ENCODE data around the gene MIA. TPM values are rescaled to one million over a fixed set of nuclear protein-coding genes. Genes with fewer than 3 reads are reported as not detected.
"Not testable (repeated sequence)": the region's sequence is repeated elsewhere in the genome, so short reads cannot be mapped to it uniquely, and the experiment has no call there.

Gene MIA
- total and polyA plus RNA-seq, 9 of the 15 experiments (the other 6 are each of a cell fraction or from before 2014, with no cell fraction given), result 0.21 TPM; not detected in 8

- TF ChIP-seq HBP1 (CRISPR knock-in tag; IDR thresholded peaks at IDR 0.05), result 0 out of 2 replicates have a peak, but pooled peaks have one; percentile 33
- TF ChIP-seq CTBP1 (IDR thresholded peaks at IDR 0.05; ENCODE audit: borderline replicate concordance), result peak; percentile 99
- not testable (repeated sequence) for TF ChIP-seq ZNF740 (CRISPR knock-in tag; IDR thresholded peaks at IDR 0.05)
- peak in 1 of 2 experiments; percentile 81; a peak in 2 of 4 replicates for TF ChIP-seq ZNF740 (tag; IDR thresholded peaks at IDR 0.05)
- TF ChIP-seq SP1 (CRISPR knock-in tag; IDR thresholded peaks at IDR 0.05), result peak; percentile 85
- peak; percentile 92 for TF ChIP-seq CREB3 (tag; conservative IDR thresholded peaks at IDR 0.05; ENCODE audit: low read depth)
- TF ChIP-seq CBFA2T3 (IDR thresholded peaks at IDR 0.05), result peak; percentile 95
- TF ChIP-seq CCNT2 (IDR thresholded peaks at IDR 0.05; ENCODE audit: borderline replicate concordance, extremely low read depth, insufficient read length, low read depth, low read length), result peak; percentile 58
- peak; percentile 94 for TF ChIP-seq ZNF766 (CRISPR knock-in tag; conservative IDR thresholded peaks at IDR 0.05)
- peak; percentile 60; the same call in 1 of the 2 replicates for TF ChIP-seq BCL6 (CRISPR knock-in tag; IDR thresholded peaks at IDR 0.05)
- peak; percentile 71; the same call in 1 of the 2 replicates for TF ChIP-seq HIVEP1 (CRISPR knock-in tag; IDR thresholded peaks at IDR 0.05)
- TF ChIP-seq DPF2 (IDR thresholded peaks at IDR 0.05), result peak; percentile 94
- TF ChIP-seq L3MBTL2 (IDR thresholded peaks at IDR 0.05), result peak; percentile 94
- TF ChIP-seq RAD21 (CRISPR knock-in tag; conservative IDR thresholded peaks at IDR 0.05 in 1 of 2, IDR thresholded peaks at IDR 0.05 in 1 of 2), result peak; percentile 43 to 47
- TF ChIP-seq EP300 (IDR thresholded peaks at IDR 0.05; ENCODE audit: low read length), result peak; percentile 92
- peak; percentile 76; the same call in 1 of the 2 replicates for TF ChIP-seq MBD2 (IDR thresholded peaks at IDR 0.05; ENCODE audit: borderline replicate concordance, low read depth)
- peak; percentile 51; the same call in 1 of the 2 replicates for TF ChIP-seq TRIM28 (IDR thresholded peaks at IDR 0.05)
- TF ChIP-seq ETV1 (tag; conservative IDR thresholded peaks at IDR 0.05; ENCODE audit: low read depth), result peak; percentile 34
- TF ChIP-seq MTA1 (IDR thresholded peaks at IDR 0.05; ENCODE audit: borderline replicate concordance), result peak; percentile 87; the same call in 1 of the 2 replicates
- TF ChIP-seq TCF3 (CRISPR knock-in tag; IDR thresholded peaks at IDR 0.05), result peak; percentile 94
- peak; percentile 83 for TF ChIP-seq MTA3 (IDR thresholded peaks at IDR 0.05; ENCODE audit: borderline replicate concordance)
- TF ChIP-seq E2F6 (IDR thresholded peaks at IDR 0.05; ENCODE audit: borderline replicate concordance in 1 of 2, extremely low read depth in 1 of 2, insufficient read depth in 1 of 2, insufficient read length in 1 of 2, low read depth in 1 of 2, low read length in 1 of 2, poor library complexity in 1 of 2, severe bottlenecking in 1 of 2), result peak in 1 of 2 experiments; percentile 7
- peak; percentile 93 to 97 for TF ChIP-seq TEAD1 (CRISPR knock-in tag; IDR thresholded peaks at IDR 0.05)
- TF ChIP-seq SMARCC2 (IDR thresholded peaks at IDR 0.05; ENCODE audit: low read depth), result peak; percentile 80
Observed at GRCh38 chr19:40822704-40823553, 47.6 kb downstream of the MIA start (continued).

Measured in K562 (cell line).